ENCODE data around the gene GRM8.

- TF ChIP-seq POLR2A (IDR thresholded peaks at IDR 0.05) (no peak), POLR2AphosphoS5 (IDR thresholded peaks at IDR 0.05) (no peak)
- TF ChIP-seq, protein P1, sequence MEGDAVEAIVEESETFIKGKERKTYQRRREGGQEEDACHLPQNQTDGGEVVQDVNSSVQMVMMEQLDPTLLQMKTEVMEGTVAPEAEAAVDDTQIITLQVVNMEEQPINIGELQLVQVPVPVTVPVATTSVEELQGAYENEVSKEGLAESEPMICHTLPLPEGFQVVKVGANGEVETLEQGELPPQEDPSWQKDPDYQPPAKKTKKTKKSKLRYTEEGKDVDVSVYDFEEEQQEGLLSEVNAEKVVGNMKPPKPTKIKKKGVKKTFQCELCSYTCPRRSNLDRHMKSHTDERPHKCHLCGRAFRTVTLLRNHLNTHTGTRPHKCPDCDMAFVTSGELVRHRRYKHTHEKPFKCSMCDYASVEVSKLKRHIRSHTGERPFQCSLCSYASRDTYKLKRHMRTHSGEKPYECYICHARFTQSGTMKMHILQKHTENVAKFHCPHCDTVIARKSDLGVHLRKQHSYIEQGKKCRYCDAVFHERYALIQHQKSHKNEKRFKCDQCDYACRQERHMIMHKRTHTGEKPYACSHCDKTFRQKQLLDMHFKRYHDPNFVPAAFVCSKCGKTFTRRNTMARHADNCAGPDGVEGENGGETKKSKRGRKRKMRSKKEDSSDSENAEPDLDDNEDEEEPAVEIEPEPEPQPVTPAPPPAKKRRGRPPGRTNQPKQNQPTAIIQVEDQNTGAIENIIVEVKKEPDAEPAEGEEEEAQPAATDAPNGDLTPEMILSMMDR (IDR thresholded peaks at IDR 0.05), result no peak
These were observed 12.9 kb downstream of the GRM8 start for GRCh38 chr7:127239814-127240213.

Data from suprapubic skin (tissue), 4 donors.